Spleen (tissue), 11 donors: ENCODE results near the gene CHD6. TPM values are rescaled to one million over a fixed set of nuclear protein-coding genes. Genes with fewer than 3 reads are reported as not detected.

ENCODE experiments used
- DNase-seq: peaks from one replicate; pipeline ENCODE4 v3.0.0-alpha.2; 2020
- H3K27ac ChIP-seq, 8 donors: fragments of 200-600 bp; sonication (generic) in 7 of 8; 1 replicate in 4 of 8; 2 replicates in 4 of 8; pipeline versions ENCODE4 v1.5.0 to v1.8.0; 2016 to 2021; ENCODE audit warnings: inconsistent platforms in 4 of 8, mild to moderate bottlenecking in 4 of 8, moderate library complexity in 1 of 8
- H3K27me3 ChIP-seq, 7 donors: fragments of 200-600 bp; sonication (generic) in 6 of 7; replicated peaks in 1 of 7; 1 replicate in 4 of 7; 2 replicates in 3 of 7; pipeline versions ENCODE4 v1.5.0 to v1.8.0; 2016 to 2021; ENCODE audit warnings: inconsistent platforms in 3 of 7, mild to moderate bottlenecking in 1 of 7
- H3K36me3 ChIP-seq, 6 donors: fragments of 200-600 bp; sonication (generic) in 5 of 6; 1 replicate in 4 of 6; 2 replicates in 2 of 6; pipeline versions ENCODE4 v1.5.0 to v1.8.0; 2016 to 2021; ENCODE audit warnings: inconsistent platforms in 2 of 6
- H3K4me1 ChIP-seq, 6 donors: fragments of 200-600 bp; sonication (generic) in 5 of 6; 1 replicate in 3 of 6; 2 replicates in 3 of 6; pipeline versions ENCODE4 v1.5.0 to v1.8.0; 2016 to 2021; ENCODE audit warnings: inconsistent platforms in 3 of 6
- H3K4me3 ChIP-seq, 8 donors: fragments of 200-600 bp; sonication (generic) in 7 of 8; 1 replicate in 4 of 8; 2 replicates in 4 of 8; pipeline versions ENCODE4 v1.5.0 to v1.8.0; 2016 to 2021; ENCODE audit warnings: inconsistent platforms in 4 of 8, mild to moderate bottlenecking in 4 of 8, moderate library complexity in 2 of 8
- H3K9me3 ChIP-seq, 8 donors: fragments of 200-600 bp; sonication (generic) in 7 of 8; 1 replicate in 4 of 8; 2 replicates in 4 of 8; pipeline versions ENCODE4 v1.5.0 to v1.8.0; 2016 to 2021; ENCODE audit warnings: inconsistent platforms in 4 of 8
- CTCF ChIP-seq, 11 experiments: fragments of 200-600 bp in 7 of 11; fragments of 450-650 bp in 4 of 11; sonication (generic) in 4 of 11; IDR thresholded peaks in 8 of 11; conservative IDR thresholded peaks in 3 of 11; 1 replicate in 7 of 11; 2 replicates in 4 of 11; pipeline versions ENCODE4 v1.4.0 to v1.8.0; 2016 to 2021; ENCODE audit warnings: antibody characterized with exemption in 11 of 11, inconsistent platforms in 4 of 11, mild to moderate bottlenecking in 1 of 11
- POLR2A ChIP-seq, 3 donors: fragments of 450-650 bp; IDR thresholded peaks; one replicate each; pipeline ENCODE4 v1.5.1; 2017; ENCODE audit warnings: antibody characterized with exemption in 3 of 3, mild to moderate bottlenecking in 1 of 3
- POLR2AphosphoS5 ChIP-seq, 3 donors: sonication (generic); formaldehyde crosslinking; IDR thresholded peaks; one replicate each; pipeline ENCODE4 v1.5.1; 2017; ENCODE audit warnings: antibody characterized with exemption in 3 of 3
- WGBS, 5 donors: extraction: QIAGEN DNeasy Blood & Tissue Kit in 3 of 5; methylation state at CpG; one replicate each; pipeline versions ENCODE4 v1.1.5 to v1.1.7; 2013 to 2018; 5-methylcytosine and 5-hydroxymethylcytosine counted together
- intact Hi-C: fragments of 100-400 bp; cut with DNase I; formaldehyde crosslinking; loops from one replicate; pipeline ENCODE4 v1.15.0; 2023; ENCODE audit warnings: low total_unique reads
- polyA plus RNA-seq, 3 donors: library from polyadenylated mRNA; stranded (reverse); fragments of 200-250 nt; gene quantifications; one replicate each; pipeline ENCODE4 v1.2.1, GENCODE V29; 2013
- total RNA-seq, 7 donors: library from RNA; depleted of rRNA in 3 of 7; stranded (reverse); fragments of >200 nt in 3 of 7; fragmentation: NEBNext Ultra II Directional in 4 of 7; extraction: Animal tissue kit (Norgen Biotek cat#: 25700) in 4 of 7; gene quantifications; one replicate each; pipeline versions ENCODE4 v1.1.0 to v1.2.1, GENCODE V29; 2016 to 2021
- donor health status: healthy with polysubstance abuse.
- donor health status: DM: no; HTN: no; CAD: no; lungs with moderate emphysema.
- donor health status: DM: no; HTN: no; CAD: no.
- donor health status: Bipolar disorder and iron deficiency.
- donor health status: healthy.
- donor health status: DM: no; HTN: no; CAD: no.
- donor health status: DM: yes; HTN: yes; CAD: no.

The CHD6 gene
- total and polyA plus RNA-seq, 10 donors = 4.2 to 68.3 (median 47.8) TPM

GRCh38 chr20:41395667-41396664, 222.2 kb downstream of the CHD6 start:
- no peak for DNase-seq
- intact Hi-C loops = no loop called here
- no peaks in the 10 kb centered on the region for H3K9me3 ChIP-seq
- H3K4me3 ChIP-seq = no peak overlapping the region
- no peaks in the 10 kb centered on the region for H3K4me1 ChIP-seq
- no peak overlapping the region for H3K27ac ChIP-seq
- 75 to 83% (median 76%) methylated on average over 17 to 18 of the region's 18 CpGs for WGBS, 5 donors
- H3K36me3 ChIP-seq = no peaks in the 10 kb centered on the region
- no peak for TF ChIP-seq CTCF (IDR thresholded peaks at IDR 0.05 in 8 of 11, conservative IDR thresholded peaks at IDR 0.05 in 3 of 11)
- TF ChIP-seq POLR2A (IDR thresholded peaks at IDR 0.05) = no peak
- TF ChIP-seq POLR2AphosphoS5 (IDR thresholded peaks at IDR 0.05) = no peak
- H3K27me3 ChIP-seq = no peaks in the 10 kb centered on the region

- WGBS, 5 donors = 78 to 91% (median 86%) methylated on average over 8 to 9 of the region's 9 CpGs
- Histone ChIP-seq H3K36me3 (no peaks in the 10 kb centered on the region), H3K27ac (no peak overlapping the region), H3K4me1 (no peaks in the 10 kb centered on the region), H3K9me3 (no peaks in the 10 kb centered on the region), H3K27me3 (no peaks in the 10 kb centered on the region), H3K4me3 (no peak overlapping the region)
- no peak for DNase-seq
- intact Hi-C loops = no loop called here
- TF ChIP-seq CTCF (IDR thresholded peaks at IDR 0.05 in 8 of 11, conservative IDR thresholded peaks at IDR 0.05 in 3 of 11) = no peak
- TF ChIP-seq POLR2AphosphoS5 (IDR thresholded peaks at IDR 0.05) = no peak
- no peak for TF ChIP-seq POLR2A (IDR thresholded peaks at IDR 0.05)
Observed at GRCh38 chr20:41394931-41395666, 223.1 kb downstream of the CHD6 start.

- no peaks in the 10 kb centered on the region for H3K27me3 ChIP-seq
- TF ChIP-seq POLR2A (IDR thresholded peaks at IDR 0.05) (no peak), CTCF (IDR thresholded peaks at IDR 0.05 in 8 of 11, conservative IDR thresholded peaks at IDR 0.05 in 3 of 11) (no peak), POLR2AphosphoS5 (IDR thresholded peaks at IDR 0.05) (no peak)
- no peaks in the 10 kb centered on the region for H3K36me3 ChIP-seq
- intact Hi-C loops = no loop called here
- no peaks in the 10 kb centered on the region for H3K9me3 ChIP-seq
- H3K4me3 ChIP-seq = no peak overlapping the region
- no peak for DNase-seq
- H3K4me1 ChIP-seq = no peaks in the 10 kb centered on the region
- 88 to 100% (median 89%) methylated on average over 1 to 2 of the region's 2 CpGs for WGBS, 5 donors
- H3K27ac ChIP-seq = no peak overlapping the region
Observed at GRCh38 chr20:41394081-41394480, 224.1 kb downstream of the CHD6 start.

GRCh38 chr20:41393705-41394066, 224.5 kb downstream of the CHD6 start:
- Histone ChIP-seq H3K27me3 (no peaks in the 10 kb centered on the region), H3K4me1 (no peaks in the 10 kb centered on the region), H3K9me3 (no peaks in the 10 kb centered on the region), H3K27ac (no peak overlapping the region), H3K36me3 (no peaks in the 10 kb centered on the region), H3K4me3 (no peak overlapping the region)
- intact Hi-C loops = no loop called here
- 84 to 91% (median 88%) methylated on average over 3 of the region's 3 CpGs for WGBS, 5 donors
- DNase-seq = no peak
- TF ChIP-seq CTCF (IDR thresholded peaks at IDR 0.05 in 8 of 11, conservative IDR thresholded peaks at IDR 0.05 in 3 of 11) = no peak
- no peak for TF ChIP-seq POLR2AphosphoS5 (IDR thresholded peaks at IDR 0.05)
- TF ChIP-seq POLR2A (IDR thresholded peaks at IDR 0.05) = no peak
